ENCODE data around the gene CABP1.

CABP1 gene

DNA sequence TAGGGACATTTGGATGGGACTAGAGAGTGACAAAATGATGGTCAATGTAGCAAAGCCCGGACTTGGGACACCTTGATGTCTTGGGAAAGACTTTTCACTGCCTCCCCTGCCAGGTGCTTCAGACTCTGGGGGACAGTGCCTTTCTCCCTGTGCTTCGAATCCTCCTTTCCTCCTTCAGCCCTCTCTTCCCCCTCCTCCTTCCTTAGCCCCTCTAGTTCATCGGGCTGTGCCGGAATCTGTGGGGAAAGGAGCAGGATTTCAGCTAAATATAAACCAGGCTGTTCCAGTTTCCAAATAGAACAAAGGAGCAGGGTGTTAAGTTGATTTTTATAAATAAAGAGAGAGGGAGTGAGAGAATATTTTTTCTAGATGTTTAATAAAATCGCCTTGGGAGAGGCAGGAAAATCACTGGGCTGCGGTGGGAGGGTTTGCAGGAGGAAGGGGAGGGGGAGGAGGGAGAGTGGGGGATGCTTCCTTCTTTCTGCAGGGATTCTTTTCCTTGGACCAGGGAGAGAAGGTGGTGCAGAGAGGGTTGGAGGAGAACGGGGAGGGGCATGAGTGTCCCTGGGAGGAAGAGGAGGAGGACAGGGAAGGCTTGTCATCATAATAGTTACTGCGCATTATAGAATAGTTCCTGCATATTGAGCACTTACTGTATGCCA lies 21.3 kb upstream of the CABP1 start:
- in situ Hi-C loops (cut with HindIII; ENCODE audit: low pct_unique_long_range_greater_than_20kb, low sequenced_read_pairs) = no loop called here
- no peak for TF ChIP-seq JUND (IDR thresholded peaks at IDR 0.05; ENCODE audit: low read depth)
- no peak for DNase-seq (ENCODE audit: low read depth in 1 of 2, low spot score in 1 of 2)

DNA sequence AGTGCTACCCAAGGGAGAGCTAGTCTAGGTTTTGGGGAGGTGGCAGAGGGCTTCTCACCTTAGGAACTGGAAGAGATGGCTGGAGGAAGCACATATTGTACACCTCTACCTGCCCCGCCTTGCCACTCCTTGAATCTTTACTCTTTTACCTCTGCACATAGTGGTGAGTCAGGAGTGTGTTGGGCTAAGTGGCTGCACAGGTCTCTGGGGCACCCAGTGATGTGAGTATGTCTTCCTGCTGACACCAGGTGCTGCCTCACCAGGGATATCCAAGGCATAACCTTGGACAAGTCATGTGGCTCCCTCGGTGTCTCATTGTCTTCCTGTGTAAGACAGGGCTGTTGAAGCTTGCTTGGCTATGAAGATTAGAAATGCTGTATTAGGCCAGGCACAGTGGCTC lies 19.8 kb upstream of the CABP1 start:
- in situ Hi-C loops (cut with HindIII; ENCODE audit: low pct_unique_long_range_greater_than_20kb, low sequenced_read_pairs) = no loop called here
- no peak for DNase-seq (ENCODE audit: low read depth in 1 of 2, low spot score in 1 of 2)
- TF ChIP-seq JUND (IDR thresholded peaks at IDR 0.05; ENCODE audit: low read depth) = no peak

DNA sequence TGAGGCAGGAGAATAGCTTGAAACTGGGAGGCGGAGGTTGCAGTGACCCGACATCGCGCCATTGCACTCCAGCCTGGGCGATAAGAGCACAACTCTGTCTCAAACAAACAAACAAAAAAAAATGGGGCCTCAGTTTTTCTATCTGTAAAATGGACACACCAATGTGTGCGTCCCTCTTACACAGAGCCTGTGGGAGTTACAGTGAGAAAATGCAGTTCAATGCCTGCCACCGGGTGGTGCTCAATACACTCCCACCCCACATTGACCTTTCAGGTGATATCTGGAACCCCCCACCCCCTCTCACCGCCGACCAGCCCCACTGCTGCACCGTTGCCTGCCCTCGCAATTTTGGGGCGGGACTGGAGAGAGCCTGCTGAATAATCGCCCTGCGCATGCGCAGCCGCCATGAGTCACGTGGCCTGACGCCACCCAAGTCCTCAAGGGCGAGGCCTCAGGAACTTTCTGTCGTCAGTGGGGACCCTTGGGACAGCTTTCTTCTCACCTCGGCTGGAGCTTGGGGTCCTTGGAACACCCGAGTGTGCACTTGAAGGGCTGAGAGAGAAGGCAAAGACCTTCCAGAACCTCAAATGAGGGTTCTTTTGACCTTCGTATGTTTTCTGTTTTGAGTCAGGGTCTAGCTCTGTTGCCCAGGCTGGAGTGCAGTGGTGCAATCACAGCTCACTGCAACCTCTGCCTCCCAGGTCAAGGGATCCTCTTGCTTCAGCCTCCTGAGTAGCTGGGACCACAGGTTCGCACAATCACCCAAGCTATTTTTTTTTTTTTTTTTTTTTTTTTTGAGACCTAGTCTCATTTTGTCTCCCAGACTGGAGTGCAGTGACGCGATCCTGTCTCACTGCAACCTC lies 14.6 kb upstream of the CABP1 start:
- no peak for TF ChIP-seq JUND (IDR thresholded peaks at IDR 0.05; ENCODE audit: low read depth)
- in situ Hi-C loops (cut with HindIII; ENCODE audit: low pct_unique_long_range_greater_than_20kb, low sequenced_read_pairs) = no loop called here
- DNase-seq (ENCODE audit: low read depth in 1 of 2, low spot score in 1 of 2) = no peak

DNA sequence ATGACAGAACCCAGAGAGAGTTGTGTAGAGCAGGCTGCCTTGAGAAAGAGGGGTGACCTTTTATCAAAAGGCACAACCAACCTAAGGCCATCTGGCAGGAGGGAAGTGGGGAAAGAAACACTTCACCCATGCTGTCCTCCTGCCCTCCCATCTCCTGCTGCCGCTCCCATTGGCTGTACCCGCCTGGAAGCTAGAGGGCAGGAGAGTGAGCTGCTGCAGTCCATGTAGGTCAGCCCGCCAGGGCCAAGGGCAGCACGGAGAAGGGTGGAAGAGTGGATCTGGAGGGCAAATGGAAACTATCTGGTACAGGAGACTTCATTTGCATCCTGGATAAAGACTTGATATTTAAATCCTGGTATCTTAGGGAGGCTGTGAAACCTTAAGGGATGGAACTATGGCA lies 11.5 kb upstream of the CABP1 start:
- TF ChIP-seq JUND (IDR thresholded peaks at IDR 0.05; ENCODE audit: low read depth) = no peak
- in situ Hi-C loops (cut with HindIII; ENCODE audit: low pct_unique_long_range_greater_than_20kb, low sequenced_read_pairs) = no loop called here
- DNase-seq (ENCODE audit: low read depth in 1 of 2, low spot score in 1 of 2) = no peak

DNA sequence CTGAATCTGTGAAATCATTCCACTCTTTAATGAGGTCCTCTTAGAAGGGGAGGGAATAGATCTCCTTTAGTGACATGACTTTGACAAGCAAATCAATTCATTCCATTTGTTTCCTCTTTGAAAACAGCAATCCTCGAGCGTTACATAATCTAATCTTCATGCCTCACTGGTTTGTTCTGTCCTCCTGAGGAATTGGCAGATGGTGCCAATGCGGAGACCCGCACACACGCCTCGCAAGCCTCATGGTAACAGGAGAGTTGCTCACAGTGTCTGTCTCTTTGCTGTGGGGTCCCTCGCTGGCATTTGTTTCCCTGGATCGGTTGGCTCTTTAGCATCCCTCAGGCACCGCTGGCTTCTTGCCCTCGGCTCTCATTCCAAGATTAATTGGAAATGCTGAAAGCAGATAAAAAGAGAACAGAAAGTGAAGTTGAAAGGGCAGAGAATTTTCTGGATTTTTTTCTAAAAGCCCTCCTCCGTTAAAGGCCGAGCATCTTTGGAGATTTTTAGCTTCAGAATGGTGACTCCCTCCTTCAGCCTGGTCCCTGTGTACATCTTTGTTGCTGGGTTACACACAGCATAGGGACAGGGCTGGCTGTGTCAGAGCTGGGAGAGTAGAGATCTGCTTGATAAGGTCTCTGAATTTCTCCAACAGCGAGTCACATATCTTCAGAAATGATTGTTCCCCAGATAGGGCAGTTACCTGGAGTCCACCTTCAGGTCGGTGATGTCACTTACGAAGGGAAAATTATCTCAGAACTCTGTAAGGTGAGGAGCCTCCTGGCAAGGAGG lies 10.1 kb upstream of the CABP1 start:
- in situ Hi-C loops (cut with HindIII; ENCODE audit: low pct_unique_long_range_greater_than_20kb, low sequenced_read_pairs) = no loop called here
- TF ChIP-seq JUND (IDR thresholded peaks at IDR 0.05; ENCODE audit: low read depth) = no peak
- no peak for DNase-seq (ENCODE audit: low read depth in 1 of 2, low spot score in 1 of 2)

DNA sequence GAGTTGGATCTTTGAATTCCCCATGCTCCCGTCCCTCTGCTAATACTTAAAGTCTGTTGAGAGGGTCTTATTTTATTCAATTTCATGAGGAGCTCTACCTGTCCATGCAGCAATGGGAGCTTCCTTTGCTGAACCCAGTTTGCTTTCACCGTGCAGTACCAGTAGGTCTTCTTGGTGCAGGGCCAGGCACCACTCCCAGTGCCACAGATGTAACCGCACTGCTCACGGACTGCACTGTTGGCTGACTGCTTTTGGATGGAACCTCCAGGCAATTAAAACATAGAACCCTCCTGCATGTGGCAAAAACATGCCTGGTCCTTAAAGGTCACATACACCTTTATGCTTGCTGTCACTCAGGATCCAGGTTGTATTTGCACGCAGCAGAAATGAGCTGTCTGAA lies 9.3 kb upstream of the CABP1 start:
- no peak for DNase-seq (ENCODE audit: low read depth in 1 of 2, low spot score in 1 of 2)
- TF ChIP-seq JUND (IDR thresholded peaks at IDR 0.05; ENCODE audit: low read depth) = no peak
- in situ Hi-C loops (cut with HindIII; ENCODE audit: low pct_unique_long_range_greater_than_20kb, low sequenced_read_pairs) = no loop called here

DNA sequence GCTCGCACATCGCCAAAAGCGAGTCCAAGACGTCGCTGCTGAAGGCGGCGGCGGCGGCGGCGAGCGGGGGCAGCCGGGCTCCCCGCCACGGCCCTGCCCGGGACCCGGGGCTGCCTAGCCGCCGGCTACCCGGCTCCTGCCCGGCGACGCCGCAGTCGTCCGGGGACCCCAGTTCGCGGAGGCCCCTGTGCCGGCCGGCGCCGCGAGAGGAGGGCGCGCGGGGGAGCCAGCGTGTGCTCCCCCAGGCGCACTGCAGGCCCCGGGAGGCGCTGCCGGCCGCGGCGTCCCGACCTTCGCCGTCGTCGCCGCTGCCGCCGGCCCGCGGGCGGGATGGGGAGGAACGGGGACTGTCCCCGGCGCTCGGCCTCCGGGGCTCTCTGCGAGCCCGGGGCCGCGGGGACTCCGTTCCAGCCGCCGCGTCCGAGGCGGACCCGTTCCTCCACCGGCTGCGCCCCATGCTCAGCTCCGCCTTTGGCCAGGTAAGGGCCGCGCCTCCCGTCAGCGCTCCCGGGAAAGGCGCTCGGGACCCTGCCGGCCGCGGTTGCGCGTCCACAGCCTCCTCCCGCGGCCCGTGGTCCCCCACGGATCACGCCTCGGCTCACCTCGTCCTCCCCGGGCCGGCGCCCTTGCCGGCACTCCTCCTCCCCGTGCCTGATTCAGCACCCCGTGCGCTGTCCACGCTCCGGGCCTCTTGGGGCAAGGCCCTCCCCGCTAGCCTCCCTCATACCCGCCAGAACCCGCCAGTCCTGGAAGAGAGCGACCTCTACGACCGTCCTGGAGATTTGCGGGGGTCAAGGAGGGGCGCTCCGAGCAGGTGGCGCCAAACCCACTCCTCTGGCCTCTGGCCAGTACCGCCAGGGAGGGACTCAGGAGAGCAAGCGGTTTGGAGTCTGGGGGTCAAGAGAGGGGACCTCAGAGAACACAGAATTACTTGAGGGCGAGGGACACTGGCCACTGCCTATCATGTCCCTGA lies 721 bp downstream of the CABP1 start:
- in situ Hi-C loops (cut with HindIII; ENCODE audit: low pct_unique_long_range_greater_than_20kb, low sequenced_read_pairs) = no loop called here
- no peak for TF ChIP-seq JUND (IDR thresholded peaks at IDR 0.05; ENCODE audit: low read depth)
- peak; percentile 77 to 85 for DNase-seq (ENCODE audit: low read depth in 1 of 2, low spot score in 1 of 2)

DNA sequence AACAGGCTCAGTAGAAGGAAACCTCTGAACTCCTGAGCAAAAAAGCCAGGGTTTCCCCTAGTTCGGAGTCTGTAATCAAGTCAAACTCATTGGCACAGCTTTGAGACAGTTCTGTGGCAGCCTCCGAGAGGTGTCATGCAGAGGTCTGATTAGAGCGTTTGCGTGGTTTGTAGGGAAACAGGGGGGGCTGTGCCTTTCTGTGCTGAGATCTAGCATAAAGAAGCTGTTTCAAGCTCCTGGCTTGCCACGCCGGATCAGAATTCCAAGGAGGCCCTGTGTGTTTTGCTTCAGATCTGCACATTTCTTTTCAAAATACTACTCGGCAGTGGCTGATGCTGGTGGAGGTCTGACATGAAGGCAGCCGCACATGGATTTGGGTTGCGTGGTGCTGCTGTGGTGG lies 1.7 kb downstream of the CABP1 start:
- in situ Hi-C loops (cut with HindIII; ENCODE audit: low pct_unique_long_range_greater_than_20kb, low sequenced_read_pairs) = no loop called here
- TF ChIP-seq JUND (IDR thresholded peaks at IDR 0.05; ENCODE audit: low read depth) = no peak
- DNase-seq (ENCODE audit: low read depth in 1 of 2, low spot score in 1 of 2) = no peak

DNA sequence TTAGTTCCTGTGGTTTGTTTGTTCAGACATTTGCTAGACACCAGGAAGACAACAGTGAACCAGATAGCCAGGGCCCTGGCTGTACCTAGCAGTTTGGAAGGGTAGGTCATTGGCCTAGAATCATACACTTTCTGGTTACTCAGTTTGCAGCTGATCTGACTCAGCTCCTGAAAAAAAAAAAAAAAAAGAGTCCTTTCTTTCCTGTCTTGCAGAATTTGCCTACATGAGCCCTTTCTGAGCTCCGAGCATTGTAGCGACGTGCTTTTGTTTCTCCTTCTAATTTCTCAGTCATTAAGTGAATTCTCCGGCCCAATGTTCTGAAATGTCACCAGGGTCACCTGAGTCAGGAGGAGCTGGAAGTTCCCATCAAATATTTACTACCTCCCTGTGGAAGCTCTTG lies 2.4 kb downstream of the CABP1 start:
- in situ Hi-C loops (cut with HindIII; ENCODE audit: low pct_unique_long_range_greater_than_20kb, low sequenced_read_pairs) = no loop called here
- TF ChIP-seq JUND (IDR thresholded peaks at IDR 0.05; ENCODE audit: low read depth) = no peak
- DNase-seq (ENCODE audit: low read depth in 1 of 2, low spot score in 1 of 2) = no peak

DNA sequence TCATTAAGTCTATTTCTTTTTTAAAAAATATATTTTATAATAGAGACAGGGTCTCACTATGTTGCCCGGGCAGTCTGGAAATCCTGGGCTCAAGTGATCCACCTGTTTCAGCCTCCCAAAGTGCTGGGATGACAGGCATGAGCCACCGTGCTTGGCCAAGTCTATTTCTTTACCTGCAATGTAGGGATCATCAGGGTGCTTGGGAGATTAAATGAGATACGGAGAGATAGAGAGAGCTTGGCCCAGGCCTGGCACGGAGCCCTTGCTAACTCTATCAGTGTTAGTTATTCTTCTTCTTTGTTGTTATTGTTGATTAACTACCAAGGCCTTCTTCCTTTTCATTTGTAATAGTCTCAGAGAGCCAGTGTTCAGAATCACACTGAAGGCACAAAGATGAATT lies 3.1 kb downstream of the CABP1 start:
- no peak for TF ChIP-seq JUND (IDR thresholded peaks at IDR 0.05; ENCODE audit: low read depth)
- in situ Hi-C loops (cut with HindIII; ENCODE audit: low pct_unique_long_range_greater_than_20kb, low sequenced_read_pairs) = no loop called here

DNA sequence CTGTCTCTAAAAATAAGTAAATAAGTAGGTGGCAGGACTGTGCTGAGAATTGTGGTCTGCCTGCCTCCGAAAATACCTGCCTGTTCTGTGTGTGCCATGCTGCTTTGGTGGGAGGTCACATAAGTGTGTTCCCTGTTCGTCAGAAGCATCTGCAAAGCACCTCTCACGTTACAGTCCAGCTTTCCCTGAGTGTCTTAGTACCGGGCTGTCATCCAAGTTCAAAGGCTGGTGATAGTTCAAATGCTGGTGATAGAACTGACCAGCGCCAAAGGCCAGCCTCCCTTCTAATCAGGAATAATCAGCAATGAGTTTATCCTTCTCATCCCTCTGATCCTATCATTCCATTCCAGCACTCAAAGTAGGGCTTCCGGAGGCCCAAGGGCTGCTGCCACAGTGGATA lies 5.6 kb downstream of the CABP1 start:
- in situ Hi-C loops (cut with HindIII; ENCODE audit: low pct_unique_long_range_greater_than_20kb, low sequenced_read_pairs) = no loop called here
- no peak for DNase-seq (ENCODE audit: low read depth in 1 of 2, low spot score in 1 of 2)
- no peak for TF ChIP-seq JUND (IDR thresholded peaks at IDR 0.05; ENCODE audit: low read depth)

More for the DNA sequence above, 3.1 kb downstream of the CABP1 start:
- DNase-seq (ENCODE audit: low read depth in 1 of 2, low spot score in 1 of 2) = no peak

DNA sequence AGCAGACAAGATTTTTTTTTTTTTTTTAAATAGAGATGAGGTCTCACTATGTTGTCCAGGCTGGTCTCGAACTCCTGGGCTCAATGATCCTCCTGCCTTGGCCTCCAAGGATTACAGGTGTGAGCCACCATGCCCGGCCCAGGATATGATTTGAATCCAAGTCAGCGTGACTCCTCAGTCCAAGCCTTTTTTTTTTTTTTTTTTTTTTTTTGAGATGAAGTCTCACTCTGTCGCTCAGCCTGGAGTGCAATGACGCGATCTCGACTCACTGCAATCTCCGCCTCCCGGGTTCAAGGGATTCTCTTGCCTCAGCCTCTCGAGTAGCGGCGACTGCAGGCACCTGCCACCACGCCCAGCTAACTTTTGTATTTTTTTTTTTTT lies 6.9 kb downstream of the CABP1 start:
- TF ChIP-seq JUND (IDR thresholded peaks at IDR 0.05; ENCODE audit: low read depth) = no peak
- in situ Hi-C loops (cut with HindIII; ENCODE audit: low pct_unique_long_range_greater_than_20kb, low sequenced_read_pairs) = no loop called here
- no peak for DNase-seq (ENCODE audit: low read depth in 1 of 2, low spot score in 1 of 2)

All from T47D (cell line).